ENCODE results near the gene TMEM139.

The TMEM139 gene

GRCh38 chr7:143337216-143337615, 52.5 kb downstream of the TMEM139 start:
- Histone ChIP-seq H3K4me3 (ENCODE audit: low read length) (no peak overlapping the region), H3K79me2 (ENCODE audit: low read length) (no peaks in the 10 kb centered on the region), H3K4me1 (ENCODE audit: low read length) (no peaks in the 10 kb centered on the region), H3F3A (ENCODE audit: insufficient read depth, low read length) (no peaks in the 10 kb centered on the region), H3K27me3 (replicated peaks; ENCODE audit: insufficient read depth, low read length) (no peaks in the 10 kb centered on the region), H3K9ac (ENCODE audit: low read length) (no peak overlapping the region), H3K9me3 (replicated peaks; ENCODE audit: insufficient read depth, low read length) (no peaks in the 10 kb centered on the region), H2AFZ (ENCODE audit: low read length) (no peak overlapping the region), H3K36me3 (replicated peaks; ENCODE audit: insufficient read depth, low read length) (no peaks in the 10 kb centered on the region), H3K4me2 (ENCODE audit: low read depth, low read length) (no peak overlapping the region), H3K9me2 (replicated peaks; ENCODE audit: insufficient read depth, low read length) (no peaks in the 10 kb centered on the region), H4K20me1 (ENCODE audit: insufficient read depth, low read length) (no peaks in the 10 kb centered on the region), H3K27ac (ENCODE audit: low read length) (no peak overlapping the region)
- no peak for DNase-seq
- TF ChIP-seq EZH2phosphoT487 (IDR thresholded peaks at IDR 0.05; ENCODE audit: low read length) (no peak), CTCF (IDR thresholded peaks at IDR 0.05; ENCODE audit: low read length) (no peak), EZH2 (optimal IDR thresholded peaks at IDR 0.05; ENCODE audit: low read depth, low read length) (no peak)

All from MM.1S (cell line).